Stomach smooth muscle (tissue), 2 donors: ENCODE data around the gene NOXA1.

Experiments used
- H3K27ac ChIP-seq: one replicate; pipeline ENCODE4 v1.7.0; 2013; ENCODE audit warnings: mild to moderate bottlenecking, low read length, inconsistent platforms
- H3K27me3 ChIP-seq, 2 donors: one replicate each; pipeline ENCODE4 v1.7.0; 2013; ENCODE audit warnings: low read length in 2 of 2; ENCODE audit not compliant: insufficient read depth in 2 of 2, control insufficient read depth in 1 of 2
- H3K36me3 ChIP-seq, 2 donors: one replicate each; pipeline ENCODE4 v1.7.0; 2013; ENCODE audit warnings: low read length in 2 of 2; ENCODE audit not compliant: control insufficient read depth in 2 of 2, insufficient read depth in 2 of 2
- H3K4me1 ChIP-seq: one replicate; pipeline ENCODE4 v1.7.0; 2013; ENCODE audit warnings: low read length; ENCODE audit not compliant: control insufficient read depth, insufficient read depth
- H3K4me3 ChIP-seq, 2 donors: one replicate each; pipeline ENCODE4 v1.7.0; 2013; ENCODE audit warnings: low read length in 2 of 2
- H3K9ac ChIP-seq, 2 donors: one replicate each; pipeline ENCODE4 v1.7.0; 2013; ENCODE audit warnings: low read length in 2 of 2, mild to moderate bottlenecking in 1 of 2
- H3K9me3 ChIP-seq, 2 donors: one replicate each; pipeline ENCODE4 v1.7.0; 2013; ENCODE audit warnings: low read length in 2 of 2; ENCODE audit not compliant: control insufficient read depth in 2 of 2
- donor health status: healthy.
- donor health status: Pancreatic carcinoma.

The NOXA1 gene

DNA sequence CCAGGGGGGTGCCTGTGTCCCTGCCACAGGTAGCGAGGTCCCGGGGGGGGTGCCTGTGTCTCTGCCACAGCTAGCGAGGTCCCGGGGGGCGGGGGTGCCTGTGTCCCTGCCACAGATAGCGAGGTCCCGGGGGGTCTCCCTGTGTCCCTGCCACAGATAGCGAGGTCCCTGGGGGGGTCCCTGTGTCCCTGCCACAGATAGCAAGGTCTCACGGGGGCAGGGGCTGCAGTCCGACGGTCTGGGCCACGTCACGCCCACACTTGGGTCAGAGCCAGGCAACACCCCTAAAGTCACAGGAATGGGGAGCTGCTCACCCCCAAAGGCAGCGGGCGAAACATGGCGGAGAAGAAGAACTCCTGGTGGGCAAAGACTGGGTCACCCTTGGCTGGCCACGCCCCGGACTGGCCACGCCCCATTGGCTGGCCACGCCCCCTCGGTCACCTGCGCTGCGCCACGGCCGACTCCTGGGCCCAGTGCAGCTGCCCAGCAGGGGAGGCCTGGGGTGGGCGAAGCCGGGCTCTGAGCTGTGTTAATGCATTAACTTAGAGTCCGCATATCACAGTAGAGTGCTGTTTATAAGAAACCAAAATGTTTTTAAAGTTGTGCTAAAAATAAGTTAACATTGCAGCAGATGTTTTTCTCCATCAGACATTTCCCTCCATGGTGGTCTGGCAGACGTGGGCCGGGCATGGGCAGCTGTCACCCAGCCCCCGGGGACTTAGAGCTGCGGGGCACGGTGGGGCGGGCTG lies 7.0 kb downstream of the NOXA1 start:
- Histone ChIP-seq H3K27me3 (peaks cover 2 to 10% of the 10 kb centered on the region in 2 donors), H3K27ac (no peak overlapping the region), H3K9ac (no peak overlapping the region), H3K9me3 (no peaks in the 10 kb centered on the region), H3K4me1 (peaks cover 8% of the 10 kb centered on the region), H3K36me3 (no peaks in the 10 kb centered on the region), H3K4me3 (no peak overlapping the region)

DNA sequence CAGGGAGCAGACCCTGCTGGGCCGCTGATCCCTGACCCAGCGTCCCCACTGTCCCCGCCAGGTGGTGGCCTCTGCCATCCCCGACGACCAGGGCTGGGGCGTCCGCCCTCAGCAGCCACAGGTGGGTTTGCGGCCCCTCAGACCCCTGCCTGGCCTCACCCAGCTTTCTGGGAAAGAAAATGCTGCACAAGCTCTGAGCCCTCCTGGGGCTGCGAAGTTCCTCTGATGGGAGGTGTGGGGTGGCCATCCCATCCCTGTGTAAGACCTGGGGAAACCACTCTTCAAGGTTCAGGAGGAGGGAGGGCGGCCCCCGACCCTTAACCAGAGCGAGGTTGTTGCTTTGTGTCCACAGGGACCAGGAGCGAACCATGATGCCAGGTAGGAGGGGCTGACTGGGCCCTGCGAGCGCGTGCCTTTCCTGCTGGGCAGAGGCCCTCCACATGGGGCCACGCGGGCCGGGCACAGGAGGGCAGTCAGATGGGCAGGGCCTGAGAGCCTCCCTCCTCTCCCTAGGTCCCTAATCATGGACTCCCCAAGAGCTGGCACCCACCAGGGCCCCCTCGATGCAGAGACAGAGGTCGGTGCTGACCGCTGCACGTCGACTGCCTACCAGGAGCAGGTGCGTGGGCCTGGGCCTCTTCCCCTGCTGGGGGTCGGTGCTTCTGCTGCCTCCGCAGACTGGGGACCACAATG lies 7.7 kb downstream of the NOXA1 start:
- H3K27me3 ChIP-seq: peaks cover 2 to 10% of the 10 kb centered on the region in 2 donors
- H3K4me3 ChIP-seq: no peak overlapping the region

DNA sequence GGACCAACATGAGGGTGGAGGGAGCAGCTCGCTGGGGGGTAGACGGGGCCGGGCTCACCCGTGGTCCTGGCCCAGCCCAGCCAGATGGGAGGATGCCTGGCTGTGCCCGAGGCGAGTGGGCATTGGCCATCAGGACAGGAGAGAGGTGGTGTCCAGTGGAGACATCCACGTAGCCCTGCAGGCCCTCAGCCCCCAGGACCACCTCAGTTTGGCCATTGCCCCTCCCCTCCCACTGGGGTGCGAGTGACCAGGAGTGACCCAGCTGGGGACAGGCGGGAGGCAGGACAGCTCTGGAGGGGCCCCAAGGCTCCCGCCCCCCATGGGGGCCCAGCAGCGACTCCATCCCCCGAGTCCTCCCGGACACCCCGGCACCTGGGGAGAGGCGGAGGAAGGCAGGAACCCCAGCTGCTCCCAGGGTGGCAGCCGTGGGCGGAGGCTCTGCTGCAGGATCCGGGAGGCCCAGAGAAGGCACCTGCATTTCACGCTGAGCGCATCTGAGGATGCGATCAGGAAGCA lies 8.3 kb downstream of the NOXA1 start:
- Histone ChIP-seq H3K36me3 (no peaks in the 10 kb centered on the region), H3K9ac (no peak overlapping the region), H3K4me1 (peaks cover 9% of the 10 kb centered on the region), H3K4me3 (no peak overlapping the region), H3K27me3 (peaks cover 2 to 10% of the 10 kb centered on the region in 2 donors), H3K9me3 (no peaks in the 10 kb centered on the region), H3K27ac (no peak overlapping the region)

More for the DNA sequence above, 7.7 kb downstream of the NOXA1 start:
- no peak overlapping the region for H3K27ac ChIP-seq
- H3K36me3 ChIP-seq: no peaks in the 10 kb centered on the region
- H3K4me1 ChIP-seq: peaks cover 8% of the 10 kb centered on the region
- H3K9ac ChIP-seq: no peak overlapping the region
- H3K9me3 ChIP-seq: no peaks in the 10 kb centered on the region

DNA sequence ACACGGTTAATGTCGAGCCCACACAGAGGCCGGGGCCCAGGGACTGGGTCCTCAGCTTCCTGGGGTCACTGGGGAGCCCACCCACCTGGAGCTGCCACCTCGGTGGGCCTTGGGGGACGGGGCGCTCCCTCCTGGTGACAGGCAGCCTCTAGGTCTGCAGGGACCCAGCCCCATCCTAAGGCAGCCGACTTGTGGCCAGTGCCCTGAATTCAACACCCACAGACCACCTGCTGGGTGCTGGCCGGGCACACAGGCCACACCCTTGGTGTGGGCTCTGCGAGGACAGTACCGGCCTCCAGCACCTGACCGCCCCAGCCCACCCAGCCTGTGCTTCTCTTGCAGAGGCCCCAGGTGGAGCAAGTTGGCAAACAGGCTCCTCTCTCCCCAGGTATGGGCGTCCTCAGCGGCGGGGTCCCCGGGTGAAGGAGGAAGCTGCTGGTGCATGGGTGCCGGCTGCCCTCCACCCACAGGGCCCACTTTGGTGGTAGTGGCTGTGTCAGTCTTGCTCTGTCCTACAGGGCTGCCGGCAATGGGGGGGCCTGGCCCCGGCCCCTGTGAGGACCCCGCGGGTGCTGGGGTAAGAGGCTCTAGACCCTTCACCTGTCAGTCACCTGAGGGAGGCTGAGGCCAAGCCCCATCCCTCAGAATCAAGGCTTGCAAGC lies 9.6 kb downstream of the NOXA1 start:
- Histone ChIP-seq H3K27me3 (peaks cover 5 to 13% of the 10 kb centered on the region in 2 donors), H3K36me3 (no peaks in the 10 kb centered on the region), H3K9me3 (no peaks in the 10 kb centered on the region), H3K4me3 (no peak overlapping the region), H3K27ac (no peak overlapping the region), H3K9ac (no peak overlapping the region), H3K4me1 (peaks cover 9% of the 10 kb centered on the region)

DNA sequence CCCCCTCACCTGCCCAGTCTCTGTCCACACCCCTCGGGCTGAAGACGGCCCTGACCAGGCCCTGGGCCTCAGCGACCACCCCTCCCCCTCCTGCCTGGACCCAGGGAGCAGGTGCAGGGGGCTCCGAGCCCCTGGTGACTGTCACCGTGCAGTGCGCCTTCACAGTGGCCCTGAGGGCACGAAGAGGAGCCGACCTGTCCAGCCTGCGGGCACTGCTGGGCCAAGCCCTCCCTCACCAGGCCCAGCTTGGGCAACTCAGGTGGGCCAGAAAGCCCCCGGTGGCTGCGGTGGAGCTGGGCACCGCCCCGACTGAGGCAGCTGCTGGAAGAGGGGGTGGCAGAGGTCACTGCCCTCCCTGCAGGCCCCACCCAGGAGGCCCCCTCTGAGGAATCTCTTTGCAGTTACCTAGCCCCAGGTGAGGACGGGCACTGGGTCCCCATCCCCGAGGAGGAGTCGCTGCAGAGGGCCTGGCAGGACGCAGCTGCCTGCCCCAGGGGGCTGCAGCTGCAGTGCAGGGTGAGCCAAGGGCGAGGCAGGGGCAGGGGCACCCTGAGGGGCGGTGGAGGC lies 10.2 kb downstream of the NOXA1 start:
- peaks cover 9% of the 10 kb centered on the region for H3K4me1 ChIP-seq
- H3K27ac ChIP-seq: no peak overlapping the region
- no peak overlapping the region for H3K9ac ChIP-seq
- peaks cover 5 to 13% of the 10 kb centered on the region in 2 donors for H3K27me3 ChIP-seq
- no peaks in the 10 kb centered on the region for H3K36me3 ChIP-seq
- H3K9me3 ChIP-seq: no peaks in the 10 kb centered on the region
- no peak overlapping the region for H3K4me3 ChIP-seq

DNA sequence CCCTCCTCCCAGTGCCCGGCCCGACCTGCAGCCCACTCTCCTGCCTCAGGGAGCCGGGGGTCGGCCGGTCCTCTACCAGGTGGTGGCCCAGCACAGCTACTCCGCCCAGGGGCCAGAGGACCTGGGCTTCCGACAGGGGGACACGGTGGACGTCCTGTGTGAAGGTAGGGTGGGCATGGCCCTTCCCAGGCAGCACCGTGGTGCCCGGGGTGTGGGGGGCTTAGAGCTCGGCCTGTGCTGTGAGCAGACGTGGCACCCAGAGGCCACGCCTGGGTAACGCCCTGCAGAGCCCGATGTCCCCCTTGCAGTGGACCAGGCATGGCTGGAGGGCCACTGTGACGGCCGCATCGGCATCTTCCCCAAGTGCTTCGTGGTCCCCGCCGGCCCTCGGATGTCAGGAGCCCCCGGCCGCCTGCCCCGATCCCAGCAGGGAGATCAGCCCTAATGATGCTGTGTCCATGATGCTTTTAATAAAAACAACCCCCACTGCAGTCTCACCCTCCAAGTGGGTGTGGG lies 10.8 kb downstream of the NOXA1 start:
- Histone ChIP-seq H3K27ac (no peak overlapping the region), H3K4me1 (peaks cover 9% of the 10 kb centered on the region), H3K27me3 (peaks cover 5 to 14% of the 10 kb centered on the region in 2 donors), H3K4me3 (no peak overlapping the region), H3K9me3 (no peaks in the 10 kb centered on the region), H3K36me3 (no peaks in the 10 kb centered on the region), H3K9ac (no peak overlapping the region)

DNA sequence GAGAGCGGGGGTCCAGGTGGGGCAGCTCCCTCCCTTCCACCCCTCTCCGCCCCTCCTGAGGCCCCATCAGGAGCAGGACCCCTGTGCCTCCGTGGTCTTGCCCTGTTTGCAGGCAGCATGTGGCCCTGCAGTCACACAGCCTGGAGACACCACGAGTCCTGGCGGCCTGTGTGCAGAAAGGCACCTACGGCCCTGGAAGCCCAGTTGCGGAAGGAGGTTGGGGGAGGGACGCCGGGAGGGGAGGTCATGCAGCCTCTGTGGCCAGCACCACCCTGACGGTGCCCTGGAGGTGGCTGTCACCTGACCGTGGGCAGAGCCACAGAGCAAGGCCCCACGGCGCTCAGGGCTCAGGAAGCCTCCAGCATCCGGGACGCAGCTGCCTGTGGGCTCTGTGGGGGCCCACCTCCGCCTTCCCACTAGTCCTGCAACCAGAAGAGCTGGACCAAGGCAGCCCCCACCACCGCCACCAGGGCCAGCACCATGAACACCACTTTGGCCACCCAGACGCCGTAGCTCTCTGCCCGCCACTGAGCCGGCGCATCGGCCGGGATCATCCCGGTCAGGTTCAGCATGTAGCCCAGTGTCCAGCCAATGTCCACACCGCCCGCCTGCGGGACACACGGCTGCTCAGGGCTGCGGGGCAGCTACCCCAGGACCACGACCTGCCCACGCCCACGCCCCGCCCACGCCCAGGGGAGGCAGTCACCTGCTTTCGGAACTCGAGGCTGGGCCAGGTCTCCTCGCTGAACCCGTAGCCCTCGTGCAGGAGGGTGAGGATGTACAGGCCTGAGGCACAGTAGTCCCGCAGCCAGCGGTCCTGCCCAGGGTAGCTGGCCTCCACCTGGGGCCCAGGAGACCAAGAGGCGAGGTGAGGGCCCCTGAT lies 11.5 kb downstream of the NOXA1 start:
- Histone ChIP-seq H3K9me3 (no peaks in the 10 kb centered on the region), H3K27ac (no peak overlapping the region), H3K27me3 (peaks cover 10 to 20% of the 10 kb centered on the region in 2 donors), H3K4me1 (peaks cover 9% of the 10 kb centered on the region), H3K9ac (no peak overlapping the region), H3K36me3 (no peaks in the 10 kb centered on the region), H3K4me3 (no peak overlapping the region)

DNA sequence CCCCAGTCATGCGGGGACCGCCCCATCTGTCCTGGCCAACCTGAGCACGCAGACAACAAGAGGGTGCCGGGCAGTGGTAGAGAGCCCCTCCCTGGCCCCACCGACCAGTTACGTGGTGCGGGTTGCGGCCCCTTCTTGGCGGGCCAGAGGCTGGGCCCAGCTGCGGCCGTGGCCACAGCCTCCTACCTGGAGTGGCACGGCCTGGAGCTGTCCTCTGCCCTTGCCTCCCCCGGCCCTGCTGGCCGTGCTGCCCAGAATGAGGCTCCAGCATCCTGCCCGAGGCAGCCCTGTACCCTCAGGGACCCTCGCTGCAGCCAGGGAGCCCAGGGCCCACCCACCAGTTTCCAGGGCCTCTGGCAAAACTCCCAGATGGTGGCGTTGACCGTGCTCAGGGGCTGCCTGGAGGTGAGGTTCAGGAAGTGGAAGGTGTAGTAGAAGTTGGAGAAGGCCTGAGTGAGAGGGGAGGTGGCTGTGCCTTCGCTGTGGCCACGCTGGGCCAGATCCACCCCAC lies 12.2 kb downstream of the NOXA1 start:
- Histone ChIP-seq H3K4me3 (no peak overlapping the region), H3K9ac (no peak overlapping the region), H3K27me3 (peaks cover 8 to 14% of the 10 kb centered on the region in 2 donors), H3K4me1 (peaks cover 5% of the 10 kb centered on the region), H3K9me3 (no peaks in the 10 kb centered on the region), H3K36me3 (no peaks in the 10 kb centered on the region), H3K27ac (no peak overlapping the region)

DNA sequence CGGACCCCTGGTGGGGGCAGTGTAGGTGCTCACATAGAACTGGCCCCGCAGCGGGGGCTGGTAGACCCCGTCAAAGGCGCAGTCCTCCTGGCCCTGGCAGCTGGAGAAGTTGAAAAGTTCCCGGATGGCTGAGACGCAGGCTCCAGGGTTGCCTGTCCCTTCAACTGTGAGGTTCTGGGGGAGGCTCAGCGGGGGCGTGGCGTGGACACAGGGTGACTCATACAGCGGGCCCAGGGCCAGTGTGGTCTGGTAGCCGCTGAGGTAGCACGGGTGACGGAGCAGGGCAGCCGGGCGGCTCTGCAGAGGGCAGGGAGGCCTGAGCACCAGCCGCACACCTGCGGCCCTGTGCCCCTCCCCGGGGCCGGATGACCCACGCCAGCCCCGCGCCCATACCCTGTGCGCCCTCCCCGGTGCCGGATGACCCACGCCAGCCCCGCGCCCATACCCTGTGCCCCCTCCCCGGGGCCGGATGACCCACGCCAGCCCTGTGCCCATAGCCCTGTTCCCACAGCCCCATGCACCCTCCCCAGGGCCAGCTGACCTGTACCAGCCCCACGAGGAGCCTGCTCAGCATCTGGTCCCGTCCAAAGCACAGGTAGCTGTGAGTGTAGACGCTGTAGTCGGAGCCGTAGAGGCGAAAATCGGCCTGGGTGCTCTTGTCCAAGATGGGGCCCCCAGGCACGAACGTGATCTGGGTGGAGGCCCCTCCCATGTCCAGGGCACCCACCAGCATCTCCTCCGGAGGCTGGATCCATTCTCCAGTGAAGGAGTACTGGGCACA lies 13.0 kb downstream of the NOXA1 start:
- peaks cover 8 to 10% of the 10 kb centered on the region in 2 donors for H3K27me3 ChIP-seq
- H3K4me3 ChIP-seq: no peak overlapping the region
- H3K9me3 ChIP-seq: no peaks in the 10 kb centered on the region
- no peak overlapping the region for H3K9ac ChIP-seq
- H3K4me1 ChIP-seq: peaks cover 2% of the 10 kb centered on the region
- H3K27ac ChIP-seq: no peak overlapping the region
- no peaks in the 10 kb centered on the region for H3K36me3 ChIP-seq
